ENCODE measurements around the gene TMEM128.
"Not testable (repeated sequence)": the region's sequence is repeated elsewhere in the genome, so short reads cannot be mapped to it uniquely, and the experiment has no call there.

The TMEM128 gene

GRCh38 chr4:4248029-4248884 is at the start of gene TMEM128:
Gene TMEM128, minus strand, starts transcription at chr4:4248223. Its CDS starts 21 bp downstream, at chr4:4248202.
- peak; percentile 90 for DNase-seq

- no peak for DNase-seq
Observed at GRCh38 chr4:4296283-4296846, 48.3 kb upstream of the TMEM128 start.

- no peak for DNase-seq
Observed at GRCh38 chr4:4293279-4293678, 45.3 kb upstream of the TMEM128 start.

- peak; percentile 91 for DNase-seq
Observed at GRCh38 chr4:4289941-4290850, 42.2 kb upstream of the TMEM128 start, which contains the start of the genes LYAR and ZBTB49. Gene LYAR, minus strand, starts transcription at chr4:4290154. Its CDS starts 6,412 bp downstream, at chr4:4283742. Gene ZBTB49, plus strand, starts transcription at chr4:4290251. Its CDS starts 9,695 bp downstream, at chr4:4299946.

DNA sequence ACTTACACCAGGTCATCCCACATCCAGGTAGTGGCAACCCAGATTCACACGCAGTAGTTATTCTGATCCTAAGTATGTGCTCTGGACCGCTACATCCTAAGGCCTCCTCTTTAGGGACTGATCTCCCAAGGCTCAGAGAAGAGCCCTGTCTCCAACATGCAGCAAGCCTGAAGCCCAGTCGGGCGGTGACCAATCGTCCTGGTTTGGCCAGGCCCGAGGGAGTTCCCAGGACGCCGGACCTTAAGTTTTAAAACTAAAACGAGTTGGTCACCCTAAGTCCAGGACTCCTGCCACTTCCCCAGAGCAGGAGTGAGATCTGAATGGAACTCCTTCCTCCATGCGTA is 41.5 kb upstream of the TMEM128 start:
- no peak for DNase-seq

DNA sequence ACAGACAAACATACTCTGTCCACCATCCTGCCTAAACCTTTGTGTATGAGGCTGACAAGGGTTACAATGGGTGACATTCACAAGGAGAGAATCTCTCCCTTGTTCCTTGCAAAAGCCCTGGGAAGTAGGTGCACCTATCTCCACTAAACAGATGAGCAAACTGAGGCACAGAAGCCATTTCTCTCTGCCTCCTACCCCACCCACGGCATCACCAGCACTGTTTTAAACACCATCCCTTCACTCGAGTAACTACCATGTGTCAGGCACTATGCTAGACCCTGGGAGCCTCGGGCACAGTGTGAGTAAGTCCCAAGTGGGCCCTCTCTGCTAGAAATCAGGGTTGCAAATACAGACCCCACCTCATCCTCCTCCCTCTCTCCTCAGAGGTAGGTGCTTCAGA is 41.0 kb upstream of the TMEM128 start:
- DNase-seq, result no peak

DNA sequence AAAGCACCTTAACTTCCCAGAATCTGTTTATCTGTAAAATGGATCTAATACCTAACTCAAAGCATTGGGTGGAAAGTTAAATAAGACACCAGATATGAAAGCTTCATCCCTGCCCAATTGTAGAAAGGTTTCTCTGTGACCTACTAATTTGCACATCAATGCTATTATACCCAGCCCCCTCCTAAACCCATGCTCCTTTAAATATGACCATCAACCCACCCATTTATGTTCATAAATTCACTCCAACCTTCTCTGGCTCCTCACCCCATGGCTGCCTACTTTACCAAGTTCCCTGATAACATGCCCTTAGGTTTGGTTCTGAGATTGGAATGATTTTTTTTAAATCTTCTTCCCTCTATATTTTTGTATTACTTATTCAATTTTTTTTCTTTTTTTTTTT is 40.1 kb upstream of the TMEM128 start:
- no peak for DNase-seq

DNA sequence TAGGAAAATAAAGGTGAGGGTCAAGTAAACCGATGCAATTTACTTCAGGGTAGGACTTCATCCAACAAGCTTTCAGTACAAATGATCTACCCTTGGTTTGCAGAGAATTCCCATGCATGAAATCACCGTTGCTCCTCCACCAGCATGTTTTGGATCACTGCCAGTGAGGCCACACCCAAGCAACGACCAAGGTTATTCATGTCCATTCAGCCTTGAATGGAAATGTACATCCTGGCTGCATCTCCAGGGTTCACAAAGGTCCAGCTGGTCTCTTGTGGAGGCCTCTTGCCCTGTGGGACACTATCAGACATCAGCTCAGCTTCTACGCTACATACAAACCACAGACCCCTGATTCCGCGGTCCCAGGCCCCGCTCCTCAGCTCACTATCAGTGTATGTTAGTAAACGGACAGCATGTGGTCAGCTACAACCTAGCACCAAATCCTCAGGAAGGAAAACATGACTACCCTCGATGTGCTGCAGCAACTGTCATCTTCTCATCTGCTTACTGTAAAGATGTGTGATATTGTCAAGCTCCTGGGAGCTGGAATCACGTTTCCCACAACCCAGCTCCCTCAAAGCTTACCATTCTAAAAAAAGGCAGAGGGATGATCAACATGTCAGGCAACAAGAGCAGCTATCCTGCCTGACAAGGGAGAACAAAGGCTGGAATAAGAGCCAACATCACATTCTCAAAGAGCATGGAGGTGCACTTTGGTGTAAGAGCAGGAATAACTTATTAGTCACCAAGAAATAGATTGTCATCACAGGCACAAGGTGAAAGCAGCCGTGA is 37.0 kb upstream of the TMEM128 start:
- DNase-seq, result no peak

GRCh38 chr4:4281787-4282186 is 33.8 kb upstream of the TMEM128 start:
- DNase-seq, result no peak

DNA sequence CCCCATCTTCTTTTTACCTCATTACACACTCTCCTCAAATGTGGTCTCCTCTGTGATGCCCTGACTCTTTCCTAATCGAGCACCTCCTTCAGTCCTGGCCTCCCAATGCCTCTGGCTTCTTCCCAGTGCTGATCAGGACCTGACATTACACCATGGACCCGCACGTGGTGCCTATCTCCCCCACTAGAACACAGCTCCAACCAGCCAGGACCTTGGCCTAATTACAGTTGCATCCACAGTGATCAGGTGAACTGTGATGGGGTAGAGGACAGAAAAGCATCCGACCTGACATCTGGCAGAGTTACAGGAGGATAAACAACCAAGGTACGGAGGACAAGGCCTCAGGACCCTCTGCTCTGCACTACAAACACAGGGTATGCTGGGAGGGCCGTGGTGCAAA is 29.5 kb upstream of the TMEM128 start:
- DNase-seq, result no peak

GRCh38 chr4:4274226-4274625 is 26.2 kb upstream of the TMEM128 start:
- no peak for DNase-seq

- no peak for DNase-seq
Observed at GRCh38 chr4:4271912-4272311, 23.9 kb upstream of the TMEM128 start.

GRCh38 chr4:4270529-4270928 is 22.5 kb upstream of the TMEM128 start:
- DNase-seq, result no peak

DNA sequence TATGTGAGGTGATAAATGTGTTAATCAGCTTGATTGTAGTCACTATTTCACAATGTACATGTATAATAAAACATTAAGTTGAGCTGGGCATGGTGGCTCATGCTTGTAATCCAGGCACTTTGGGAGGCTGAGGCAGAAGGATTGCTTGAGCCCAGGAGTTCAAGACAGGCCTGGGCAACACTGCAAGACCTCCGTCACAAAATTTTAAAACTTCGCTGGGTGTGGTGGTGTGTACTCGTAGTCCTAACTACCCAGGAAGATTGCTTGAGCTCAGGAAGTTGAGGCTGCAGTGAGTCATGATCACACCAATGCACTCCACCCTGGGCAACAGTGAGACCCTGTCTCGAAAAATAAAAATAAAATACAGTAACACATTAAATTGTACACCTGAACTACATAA is 21.8 kb upstream of the TMEM128 start:
- no peak for DNase-seq

GRCh38 chr4:4269331-4269731 is 21.3 kb upstream of the TMEM128 start:
- DNase-seq, result no peak

GRCh38 chr4:4268776-4269175 is 20.8 kb upstream of the TMEM128 start:
- no peak for DNase-seq

DNA sequence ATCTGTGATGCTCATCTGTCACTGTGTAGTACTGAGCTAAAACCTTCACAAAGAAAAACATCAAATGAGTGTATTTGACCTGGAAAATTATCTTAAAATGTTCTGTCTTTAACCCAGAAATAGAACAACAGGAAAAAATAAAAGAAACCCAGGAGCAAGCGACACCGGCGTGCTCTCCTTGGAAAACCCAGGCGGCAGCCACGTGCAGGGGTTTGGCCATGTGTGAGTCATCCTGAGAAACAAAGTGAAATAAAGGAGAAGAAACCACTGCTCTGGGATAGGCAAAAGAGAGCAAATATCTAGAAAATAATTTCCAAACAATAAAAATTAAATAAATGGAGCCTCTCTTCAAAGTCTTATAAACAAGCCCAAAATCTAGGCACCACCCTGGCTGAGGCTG is 20.0 kb upstream of the TMEM128 start:
- DNase-seq, result no peak

DNA sequence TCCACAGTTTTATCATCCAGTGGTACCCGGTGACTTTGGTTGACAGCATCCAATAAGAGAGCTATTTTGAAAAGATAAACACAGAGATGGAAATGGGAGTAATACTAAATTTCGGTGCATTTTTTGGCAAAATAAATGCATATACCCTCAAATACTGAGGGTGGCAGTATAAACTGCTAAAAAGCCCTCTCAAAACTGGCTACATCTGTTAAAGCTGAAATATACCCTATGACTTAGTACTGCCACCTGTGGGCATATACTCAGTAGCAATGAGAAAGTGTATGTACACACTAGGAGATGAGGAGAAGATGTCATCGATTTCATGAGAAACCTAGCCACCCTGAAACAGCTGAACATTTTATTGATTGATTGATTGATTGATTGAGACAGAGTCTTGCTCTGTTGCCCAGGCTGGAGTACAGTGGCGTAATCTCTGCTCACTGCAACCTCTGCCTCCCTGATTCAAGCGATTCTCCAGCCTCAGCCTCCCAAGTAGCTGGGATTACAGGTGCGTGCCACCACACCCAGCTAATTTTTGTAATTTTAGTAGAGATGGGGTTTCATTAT is 12.2 kb upstream of the TMEM128 start:
- DNase-seq, result peak; percentile 71

DNA sequence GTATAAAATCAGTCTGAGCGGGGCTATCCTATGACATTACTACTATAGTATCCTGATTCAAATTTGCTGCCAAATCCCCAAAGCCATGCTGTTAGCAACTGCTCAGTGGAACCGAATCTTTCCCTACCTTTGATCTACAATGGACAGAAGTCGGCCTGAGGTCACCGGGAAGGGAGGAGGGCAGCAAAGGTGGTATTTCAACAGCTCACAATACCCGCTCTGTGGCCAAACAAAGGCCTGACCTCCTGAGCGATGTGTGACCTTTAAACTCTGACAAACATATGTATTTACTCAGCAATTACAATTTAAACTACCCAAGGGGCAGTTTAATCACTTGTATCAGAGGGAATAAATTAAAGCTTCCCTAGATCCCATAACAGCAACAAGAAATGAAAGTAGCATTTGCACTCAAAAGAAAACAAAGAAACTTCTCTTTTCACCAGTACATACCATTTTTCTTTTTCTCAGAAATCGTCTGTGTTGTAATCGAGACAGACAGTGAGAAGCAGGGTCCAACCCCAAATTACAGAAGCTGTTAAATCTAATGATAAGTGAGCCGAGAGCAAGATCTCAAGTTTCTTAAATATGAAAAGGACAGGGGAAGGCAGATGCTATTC is 11.6 kb upstream of the TMEM128 start:
- DNase-seq, result no peak

GRCh38 chr4:4257705-4258104 is 9.7 kb upstream of the TMEM128 start:
- not testable (repeated sequence) for DNase-seq

- peak; percentile 8 for DNase-seq
Observed at GRCh38 chr4:4256799-4257198, 8.8 kb upstream of the TMEM128 start.

DNA sequence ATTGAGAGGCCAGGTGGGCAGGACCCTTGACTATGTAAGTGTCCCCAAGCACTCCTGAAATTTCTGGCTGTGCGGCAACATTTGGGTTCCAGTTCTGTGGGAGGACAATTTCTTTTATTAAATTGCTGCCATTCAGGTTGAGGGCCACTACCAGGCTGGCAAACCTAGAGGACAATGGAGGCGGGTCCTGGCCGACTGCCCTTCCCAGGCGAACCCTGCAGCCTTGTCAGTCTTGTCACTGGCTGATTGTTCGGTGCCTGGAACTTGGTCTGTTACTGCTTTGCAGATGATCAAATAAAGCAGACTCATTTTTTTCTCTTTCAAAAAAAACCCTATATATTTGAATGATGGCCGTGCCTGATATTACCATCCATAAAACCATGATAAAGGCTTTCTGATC is 6.6 kb upstream of the TMEM128 start:
- DNase-seq, result no peak
